GM12892 (cell line): Measurements from ENCODE around the gene AK9.

ENCODE experiments used
- POLR2A ChIP-seq: IDR thresholded peaks from 2 replicates; pipeline ENCODE4 v1.6.1; 2011; ENCODE audit warnings: low read depth, low read length, control low read depth
- POLR2AphosphoS5 ChIP-seq: IDR thresholded peaks from 2 replicates; pipeline ENCODE4 v1.6.1; 2011; ENCODE audit warnings: low read depth, low read length, control low read depth
- TAF1 ChIP-seq: IDR thresholded peaks from 2 replicates; pipeline ENCODE4 v1.6.1; 2011; ENCODE audit warnings: low read depth, mild to moderate bottlenecking, control low read depth, low read length, borderline replicate concordance

DNA sequence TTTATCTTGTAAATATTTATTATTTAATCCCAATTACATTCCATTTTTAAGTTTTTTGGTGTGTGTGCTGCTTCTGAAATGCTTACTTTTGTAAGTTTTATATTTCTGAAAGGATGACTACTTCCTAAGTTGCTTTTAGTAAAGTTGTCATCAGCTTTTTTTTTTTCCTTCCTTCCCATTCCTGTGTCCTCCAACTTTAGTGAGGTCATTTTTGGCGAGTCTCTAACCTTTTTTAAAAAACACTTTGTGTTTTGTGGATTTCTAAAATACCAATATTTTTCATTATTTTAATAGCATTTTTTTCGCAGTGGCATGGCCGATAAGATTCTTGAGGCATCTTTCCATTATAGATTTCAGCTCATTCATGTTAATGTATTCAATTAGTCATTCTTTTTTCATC, 31.0 kb upstream of the AK9 start:
- TF ChIP-seq POLR2A (no peak), POLR2AphosphoS5 (no peak), TAF1 (no peak)
